Mammary microvascular endothelial cell (primary cell): ENCODE data around the gene TMEM192. TPM values are rescaled to one million over a fixed set of nuclear protein-coding genes. Genes with fewer than 3 reads are reported as not detected.

ENCODE experiments used
- total RNA-seq: library from RNA; depleted of rRNA; stranded (reverse); fragments of >200 nt; gene quantifications from 2 replicates; pipeline ENCODE4 v1.2.3, GENCODE V29; 2015

TMEM192 gene
- total RNA-seq = 16.3 and 16.7 TPM in 2 replicates

GRCh38 chr4:165112368-165113121, at the start of gene TMEM192:
TMEM192 (minus strand) TSS chr4:165112860; CDS start chr4:165112773, 87 bp downstream.

GRCh38 chr4:165053645-165054044, 59.0 kb downstream of the TMEM192 start, which contains the start of gene TRIM75:
TRIM75 (plus strand) TSS chr4:165053866; CDS start chr4:165059148, 5,282 bp downstream.

GRCh38 chr4:165031436-165032211, 81.0 kb downstream of the TMEM192 start, which contains the start of gene TRIM60:
TRIM60 (plus strand) TSS chr4:165031999; CDS start chr4:165040073, 8,074 bp downstream.

Other genes with a start within 250 kb of the TMEM192 start
- not detected in 2 replicates for gene APELA, start 235.7 kb downstream of the TMEM192 start, total RNA-seq
- not detected in 2 replicates for gene TRIM61, start 135.2 kb downstream of the TMEM192 start, total RNA-seq
- gene TRIM60, start 80.9 kb downstream of the TMEM192 start, total RNA-seq = not detected in 2 replicates
- not detected in 2 replicates for gene TRIM75, start 59.0 kb downstream of the TMEM192 start, total RNA-seq
- gene KLHL2, start 94.7 kb upstream of the TMEM192 start, total RNA-seq = 18.7 and 26.0 TPM in 2 replicates
- gene MSMO1, start 214.8 kb upstream of the TMEM192 start, total RNA-seq = 84.2 and 94.5 TPM in 2 replicates